ENCODE results near the gene PIH1D1.

The PIH1D1 gene

DNA sequence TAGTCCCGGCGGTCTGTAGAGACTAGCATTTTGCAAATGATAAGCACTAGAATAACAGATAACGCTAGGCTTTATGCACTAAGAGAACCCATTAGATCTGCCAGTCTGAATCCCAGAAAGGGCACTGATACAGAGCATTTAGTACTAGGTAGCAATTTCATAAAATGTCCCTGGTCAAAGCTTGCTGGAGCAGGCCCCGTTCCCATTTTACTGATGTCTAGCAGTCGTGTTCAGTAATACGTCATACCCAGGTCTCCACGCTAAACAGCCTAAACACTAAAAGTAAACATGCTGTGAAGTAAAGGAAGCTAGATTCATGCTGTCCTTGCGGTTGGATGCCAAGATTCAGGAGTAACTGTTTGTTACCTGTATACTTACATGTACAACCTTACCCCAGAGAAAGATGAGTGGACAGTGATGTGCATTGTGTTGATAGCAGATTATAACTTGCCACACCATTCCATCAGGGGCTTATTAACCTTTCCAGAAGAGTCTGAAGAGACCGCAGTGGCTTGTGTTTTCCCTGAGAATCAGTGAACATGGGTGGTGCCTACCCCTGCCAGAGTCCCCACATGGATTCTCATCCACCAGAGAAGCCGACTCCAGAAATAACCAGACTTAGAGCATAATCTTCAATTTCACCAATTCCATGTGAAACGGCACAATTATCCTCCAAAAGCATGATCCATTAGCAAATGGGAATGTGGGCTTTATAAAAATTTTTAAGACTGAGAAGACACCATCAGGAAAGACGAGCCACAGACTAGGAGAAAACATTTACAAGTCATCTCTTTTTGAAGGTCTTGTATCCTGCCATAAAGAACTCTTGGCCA is 41.2 kb upstream of the PIH1D1 start (continued):
- TF ChIP-seq GLIS2 (tag by site-specific recombination; IDR thresholded peaks at IDR 0.05) (no peak), ZNF610 (tag by site-specific recombination; IDR thresholded peaks at IDR 0.05; ENCODE audit: borderline replicate concordance) (no peak), MEIS1 (CRISPR knock-in tag; IDR thresholded peaks at IDR 0.05; ENCODE audit: borderline replicate concordance) (no peak), ZNF416 (tag by site-specific recombination; IDR thresholded peaks at IDR 0.05) (no peak), ZNF23 (tag by site-specific recombination; IDR thresholded peaks at IDR 0.05; ENCODE audit: borderline replicate concordance) (no peak), FEZF1 (tag by site-specific recombination; IDR thresholded peaks at IDR 0.05) (no peak), KLF16 (tag by site-specific recombination; IDR thresholded peaks at IDR 0.05) (no peak), ZNF140 (tag by site-specific recombination; IDR thresholded peaks at IDR 0.05) (no peak), OSR2 (tag by site-specific recombination; IDR thresholded peaks at IDR 0.05) (peak; percentile 27; the same call in 1 of the 2 replicates), ZNF302 (tag by site-specific recombination; IDR thresholded peaks at IDR 0.05; ENCODE audit: low read depth) (no peak), ZNF202 (tag by site-specific recombination; IDR thresholded peaks at IDR 0.05; ENCODE audit: borderline replicate concordance) (no peak), GLI2 (tag by site-specific recombination; IDR thresholded peaks at IDR 0.05; ENCODE audit: borderline replicate concordance, low read depth) (no peak), ZSCAN30 (tag by site-specific recombination; IDR thresholded peaks at IDR 0.05) (peak; percentile 81; the same call in 1 of the 2 replicates), SP2 (tag by site-specific recombination; IDR thresholded peaks at IDR 0.05) (no peak), ZFP3 (tag by site-specific recombination; IDR thresholded peaks at IDR 0.05; ENCODE audit: low read depth) (no peak), IKZF3 (tag by site-specific recombination; IDR thresholded peaks at IDR 0.05) (peak; percentile 52; the same call in 1 of the 2 replicates), ZSCAN23 (tag by site-specific recombination; IDR thresholded peaks at IDR 0.05) (no peak), ZNF223 (tag by site-specific recombination; IDR thresholded peaks at IDR 0.05) (no peak), ZNF571 (tag by site-specific recombination; IDR thresholded peaks at IDR 0.05) (no peak), ZNF837 (tag by site-specific recombination; IDR thresholded peaks at IDR 0.05) (no peak), ZNF510 (tag by site-specific recombination; IDR thresholded peaks at IDR 0.05; ENCODE audit: insufficient replicate concordance) (no peak), BCL11B (tag by site-specific recombination; IDR thresholded peaks at IDR 0.05; ENCODE audit: low read depth) (no peak), EGR2 (tag by site-specific recombination; IDR thresholded peaks at IDR 0.05; ENCODE audit: low read depth) (no peak), ZFP37 (tag by site-specific recombination; IDR thresholded peaks at IDR 0.05) (peak; percentile 46; the same call in 1 of the 2 replicates), KLF8 (tag by site-specific recombination; IDR thresholded peaks at IDR 0.05) (no peak), ZNF670 (tag by site-specific recombination; IDR thresholded peaks at IDR 0.05; ENCODE audit: low read depth) (no peak), ZNF114 (tag by site-specific recombination; IDR thresholded peaks at IDR 0.05) (no peak), ZNF677 (tag by site-specific recombination; IDR thresholded peaks at IDR 0.05) (no peak), ZNF514 (tag by site-specific recombination; IDR thresholded peaks at IDR 0.05) (no peak), ZNF707 (tag by site-specific recombination; IDR thresholded peaks at IDR 0.05) (no peak), ZNF544 (tag by site-specific recombination; IDR thresholded peaks at IDR 0.05) (no peak)
- TF ChIP-seq, protein P1, sequence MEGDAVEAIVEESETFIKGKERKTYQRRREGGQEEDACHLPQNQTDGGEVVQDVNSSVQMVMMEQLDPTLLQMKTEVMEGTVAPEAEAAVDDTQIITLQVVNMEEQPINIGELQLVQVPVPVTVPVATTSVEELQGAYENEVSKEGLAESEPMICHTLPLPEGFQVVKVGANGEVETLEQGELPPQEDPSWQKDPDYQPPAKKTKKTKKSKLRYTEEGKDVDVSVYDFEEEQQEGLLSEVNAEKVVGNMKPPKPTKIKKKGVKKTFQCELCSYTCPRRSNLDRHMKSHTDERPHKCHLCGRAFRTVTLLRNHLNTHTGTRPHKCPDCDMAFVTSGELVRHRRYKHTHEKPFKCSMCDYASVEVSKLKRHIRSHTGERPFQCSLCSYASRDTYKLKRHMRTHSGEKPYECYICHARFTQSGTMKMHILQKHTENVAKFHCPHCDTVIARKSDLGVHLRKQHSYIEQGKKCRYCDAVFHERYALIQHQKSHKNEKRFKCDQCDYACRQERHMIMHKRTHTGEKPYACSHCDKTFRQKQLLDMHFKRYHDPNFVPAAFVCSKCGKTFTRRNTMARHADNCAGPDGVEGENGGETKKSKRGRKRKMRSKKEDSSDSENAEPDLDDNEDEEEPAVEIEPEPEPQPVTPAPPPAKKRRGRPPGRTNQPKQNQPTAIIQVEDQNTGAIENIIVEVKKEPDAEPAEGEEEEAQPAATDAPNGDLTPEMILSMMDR (tag by site-specific recombination; IDR thresholded peaks at IDR 0.05) = no peak
- TF ChIP-seq, protein P2, sequence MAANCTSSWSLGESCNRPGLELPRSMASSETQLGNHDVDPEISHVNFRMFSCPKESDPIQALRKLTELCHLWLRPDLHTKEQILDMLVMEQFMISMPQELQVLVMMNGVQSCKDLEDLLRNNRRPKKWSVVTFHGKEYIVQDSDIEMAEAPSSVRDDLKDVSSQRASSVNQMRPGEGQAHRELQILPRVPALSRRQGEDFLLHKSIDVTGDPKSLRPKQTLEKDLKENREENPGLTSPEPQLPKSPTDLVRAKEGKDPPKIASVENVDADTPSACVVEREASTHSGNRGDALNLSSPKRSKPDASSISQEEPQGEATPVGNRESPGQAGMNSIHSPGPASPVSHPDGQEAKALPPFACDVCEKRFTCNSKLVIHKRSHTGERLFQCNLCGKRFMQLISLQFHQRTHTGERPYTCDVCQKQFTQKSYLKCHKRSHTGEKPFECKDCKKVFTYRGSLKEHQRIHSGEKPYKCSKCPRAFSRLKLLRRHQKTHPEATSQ (tag by site-specific recombination; IDR thresholded peaks at IDR 0.05) = no peak
- TF ChIP-seq, protein P3, sequence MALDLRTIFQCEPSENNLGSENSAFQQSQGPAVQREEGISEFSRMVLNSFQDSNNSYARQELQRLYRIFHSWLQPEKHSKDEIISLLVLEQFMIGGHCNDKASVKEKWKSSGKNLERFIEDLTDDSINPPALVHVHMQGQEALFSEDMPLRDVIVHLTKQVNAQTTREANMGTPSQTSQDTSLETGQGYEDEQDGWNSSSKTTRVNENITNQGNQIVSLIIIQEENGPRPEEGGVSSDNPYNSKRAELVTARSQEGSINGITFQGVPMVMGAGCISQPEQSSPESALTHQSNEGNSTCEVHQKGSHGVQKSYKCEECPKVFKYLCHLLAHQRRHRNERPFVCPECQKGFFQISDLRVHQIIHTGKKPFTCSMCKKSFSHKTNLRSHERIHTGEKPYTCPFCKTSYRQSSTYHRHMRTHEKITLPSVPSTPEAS (tag by site-specific recombination; IDR thresholded peaks at IDR 0.05) = no peak
- TF ChIP-seq, protein P4, sequence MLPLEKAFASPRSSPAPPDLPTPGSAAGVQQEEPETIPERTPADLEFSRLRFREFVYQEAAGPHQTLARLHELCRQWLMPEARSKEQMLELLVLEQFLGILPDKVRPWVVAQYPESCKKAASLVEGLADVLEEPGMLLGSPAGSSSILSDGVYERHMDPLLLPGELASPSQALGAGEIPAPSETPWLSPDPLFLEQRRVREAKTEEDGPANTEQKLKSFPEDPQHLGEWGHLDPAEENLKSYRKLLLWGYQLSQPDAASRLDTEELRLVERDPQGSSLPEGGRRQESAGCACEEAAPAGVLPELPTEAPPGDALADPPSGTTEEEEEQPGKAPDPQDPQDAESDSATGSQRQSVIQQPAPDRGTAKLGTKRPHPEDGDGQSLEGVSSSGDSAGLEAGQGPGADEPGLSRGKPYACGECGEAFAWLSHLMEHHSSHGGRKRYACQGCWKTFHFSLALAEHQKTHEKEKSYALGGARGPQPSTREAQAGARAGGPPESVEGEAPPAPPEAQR (tag by site-specific recombination; IDR thresholded peaks at IDR 0.05) = no peak
